Measurements from ENCODE around the gene RC3H1. TPM values are rescaled to one million over a fixed set of nuclear protein-coding genes. Genes with fewer than 3 reads are reported as not detected.
A peak's percentile ranks its signal among the peaks of the same experiment; 100 is the strongest.

RC3H1 gene
- total and polyA plus RNA-seq, 4 donors: 2.0 to 20.7 (median 9.7) TPM

- DNase-seq (ENCODE audit: low spot score): no peak
- WGBS: 58% methylated on average over 4 of the region's 4 CpGs
- TF ChIP-seq ATF3 (IDR thresholded peaks at IDR 0.05) (no peak), RXRA (IDR thresholded peaks at IDR 0.05) (no peak), FOXA2 (IDR thresholded peaks at IDR 0.05) (no peak), EGR1 (IDR thresholded peaks at IDR 0.05; ENCODE audit: low read depth in 2 of 2) (no peak), GABPA (IDR thresholded peaks at IDR 0.05 in 1 of 2, conservative IDR thresholded peaks at IDR 0.05 in 1 of 2) (no peak), CTCF (IDR thresholded peaks at IDR 0.05; ENCODE audit: low read depth, low read length, missing input control) (no peak), JUND (IDR thresholded peaks at IDR 0.05) (no peak), RAD21 (IDR thresholded peaks at IDR 0.05) (no peak), YY1 (IDR thresholded peaks at IDR 0.05) (no peak)
- TF ChIP-seq, protein P1, sequence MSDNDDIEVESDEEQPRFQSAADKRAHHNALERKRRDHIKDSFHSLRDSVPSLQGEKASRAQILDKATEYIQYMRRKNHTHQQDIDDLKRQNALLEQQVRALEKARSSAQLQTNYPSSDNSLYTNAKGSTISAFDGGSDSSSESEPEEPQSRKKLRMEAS (IDR thresholded peaks at IDR 0.05): no peak
- Histone ChIP-seq H3K27ac (ENCODE audit: low read depth in 1 of 2, low read length in 2 of 2) (peak overlapping the region; percentile 91), H3K27me3 (ENCODE audit: control insufficient read depth in 4 of 4, insufficient read depth in 4 of 4, low read length in 3 of 4) (no peaks in the 10 kb centered on the region), H3K36me3 (ENCODE audit: control insufficient read depth in 4 of 4, insufficient read depth in 3 of 4, low read depth in 1 of 4, low read length in 3 of 4) (no peaks in the 10 kb centered on the region), H3K9ac (ENCODE audit: low read depth in 1 of 2, low read length in 2 of 2) (peak overlapping the region; percentile 91 to 95), H3K4me1 (ENCODE audit: control insufficient read depth in 4 of 4, insufficient read depth in 4 of 4, low read length in 3 of 4) (peaks cover 9 to 31% (median 23%) of the 10 kb centered on the region in 4 donors), H3K4me3 (ENCODE audit: low read depth in 1 of 3, low read length in 3 of 3) (peak overlapping the region; percentile 67 to 90 (median 80)), H3K9me3 (ENCODE audit: control insufficient read depth in 4 of 4, low read length in 3 of 4) (no peaks in the 10 kb centered on the region)
Measured at GRCh38 chr1:174022976-174023277, 770 bp upstream of the RC3H1 start.

- H3K27me3 ChIP-seq (ENCODE audit: control insufficient read depth in 4 of 4, insufficient read depth in 4 of 4, low read length in 3 of 4): no peaks in the 10 kb centered on the region
- WGBS: 1% methylated on average over 36 of the region's 36 CpGs
Measured at GRCh38 chr1:174021591-174022079, 522 bp downstream of the RC3H1 start.

More at GRCh38 chr1:174021591-174022079, 522 bp downstream of the RC3H1 start:
- Histone ChIP-seq H3K9me3 (ENCODE audit: control insufficient read depth in 4 of 4, low read length in 3 of 4) (no peaks in the 10 kb centered on the region), H3K4me3 (ENCODE audit: low read depth in 1 of 3, low read length in 3 of 3) (peak overlapping the region; percentile 78 to 95 (median 80)), H3K4me1 (ENCODE audit: control insufficient read depth in 4 of 4, insufficient read depth in 4 of 4, low read length in 3 of 4) (peaks cover 10 to 39% (median 28%) of the 10 kb centered on the region in 4 donors), H3K36me3 (ENCODE audit: control insufficient read depth in 4 of 4, insufficient read depth in 3 of 4, low read depth in 1 of 4, low read length in 3 of 4) (no peaks in the 10 kb centered on the region), H3K27ac (ENCODE audit: low read depth in 1 of 2, low read length in 2 of 2) (peak overlapping the region; percentile 91), H3K9ac (ENCODE audit: low read depth in 1 of 2, low read length in 2 of 2) (peak overlapping the region in 1 of 2 donors; percentile 89)
- TF ChIP-seq CTCF (IDR thresholded peaks at IDR 0.05; ENCODE audit: low read depth, low read length, missing input control): no peak
- no peak for TF ChIP-seq YY1 (IDR thresholded peaks at IDR 0.05)
- TF ChIP-seq, protein P2, sequence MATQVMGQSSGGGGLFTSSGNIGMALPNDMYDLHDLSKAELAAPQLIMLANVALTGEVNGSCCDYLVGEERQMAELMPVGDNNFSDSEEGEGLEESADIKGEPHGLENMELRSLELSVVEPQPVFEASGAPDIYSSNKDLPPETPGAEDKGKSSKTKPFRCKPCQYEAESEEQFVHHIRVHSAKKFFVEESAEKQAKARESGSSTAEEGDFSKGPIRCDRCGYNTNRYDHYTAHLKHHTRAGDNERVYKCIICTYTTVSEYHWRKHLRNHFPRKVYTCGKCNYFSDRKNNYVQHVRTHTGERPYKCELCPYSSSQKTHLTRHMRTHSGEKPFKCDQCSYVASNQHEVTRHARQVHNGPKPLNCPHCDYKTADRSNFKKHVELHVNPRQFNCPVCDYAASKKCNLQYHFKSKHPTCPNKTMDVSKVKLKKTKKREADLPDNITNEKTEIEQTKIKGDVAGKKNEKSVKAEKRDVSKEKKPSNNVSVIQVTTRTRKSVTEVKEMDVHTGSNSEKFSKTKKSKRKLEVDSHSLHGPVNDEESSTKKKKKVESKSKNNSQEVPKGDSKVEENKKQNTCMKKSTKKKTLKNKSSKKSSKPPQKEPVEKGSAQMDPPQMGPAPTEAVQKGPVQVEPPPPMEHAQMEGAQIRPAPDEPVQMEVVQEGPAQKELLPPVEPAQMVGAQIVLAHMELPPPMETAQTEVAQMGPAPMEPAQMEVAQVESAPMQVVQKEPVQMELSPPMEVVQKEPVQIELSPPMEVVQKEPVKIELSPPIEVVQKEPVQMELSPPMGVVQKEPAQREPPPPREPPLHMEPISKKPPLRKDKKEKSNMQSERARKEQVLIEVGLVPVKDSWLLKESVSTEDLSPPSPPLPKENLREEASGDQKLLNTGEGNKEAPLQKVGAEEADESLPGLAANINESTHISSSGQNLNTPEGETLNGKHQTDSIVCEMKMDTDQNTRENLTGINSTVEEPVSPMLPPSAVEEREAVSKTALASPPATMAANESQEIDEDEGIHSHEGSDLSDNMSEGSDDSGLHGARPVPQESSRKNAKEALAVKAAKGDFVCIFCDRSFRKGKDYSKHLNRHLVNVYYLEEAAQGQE (IDR thresholded peaks at IDR 0.05): no peak
- TF ChIP-seq TAF1 (conservative IDR thresholded peaks at IDR 0.05): no peak
- no peak for TF ChIP-seq EGR1 (IDR thresholded peaks at IDR 0.05; ENCODE audit: low read depth in 2 of 2)
- no peak for TF ChIP-seq JUND (IDR thresholded peaks at IDR 0.05)
- TF ChIP-seq ATF3 (IDR thresholded peaks at IDR 0.05): no peak
- TF ChIP-seq RAD21 (IDR thresholded peaks at IDR 0.05): no peak
- TF ChIP-seq HNF4G (IDR thresholded peaks at IDR 0.05): no peak
- TF ChIP-seq ZBTB33 (IDR thresholded peaks at IDR 0.05): no peak
- TF ChIP-seq, protein P1 (IDR thresholded peaks at IDR 0.05): no peak
- no peak for TF ChIP-seq HNF4A (conservative IDR thresholded peaks at IDR 0.05)
- no peak for TF ChIP-seq SP1 (IDR thresholded peaks at IDR 0.05)
- no peak for TF ChIP-seq RXRA (IDR thresholded peaks at IDR 0.05)
- no peak for TF ChIP-seq GABPA (IDR thresholded peaks at IDR 0.05 in 1 of 2, conservative IDR thresholded peaks at IDR 0.05 in 1 of 2)
- TF ChIP-seq FOXA1 (IDR thresholded peaks at IDR 0.05): no peak
- TF ChIP-seq NR2F2 (IDR thresholded peaks at IDR 0.05): no peak
- DNase-seq (ENCODE audit: low spot score): peak; percentile 76

Data from liver (tissue), 9 donors.